AG04449 (cell line): ENCODE data around the gene EIF4G3.

ENCODE experiments used
- CTCF ChIA-PET: fragments of 350-600 bp; formaldehyde crosslinking; extraction: SDS; loops from one replicate; lab custom pipeline; 2021; ENCODE audit warnings: antibody characterized with exemption; lab: Yijun Ruan, JAX
- POLR2A ChIA-PET: fragments of 400-600, 350-600 bp; formaldehyde crosslinking; extraction: SDS; loops from one replicate; lab custom pipeline; 2020; ENCODE audit warnings: antibody characterized with exemption, inconsistent platforms; lab: Yijun Ruan, JAX
- DNase-seq: peaks from one replicate; pipeline ENCODE4 v3.0.0-alpha.2; 2010; ENCODE audit warnings: low read depth, low spot score
- H3K4me3 ChIP-seq: 2 replicates; pipeline ENCODE4 v1.5.1; 2011; ENCODE audit warnings: low read depth, mild to moderate bottlenecking, control low read depth, low read length
- TF ChIP-seq, protein P1 (sequence below): IDR thresholded peaks from one replicate; pipeline ENCODE4 v1.5.1; 2011; ENCODE audit warnings: mild to moderate bottlenecking, moderate library complexity, low read length, control low read depth, inconsistent platforms; ENCODE audit not compliant: insufficient read depth; ENCODE audit errors: missing control alignments

EIF4G3 gene

DNA sequence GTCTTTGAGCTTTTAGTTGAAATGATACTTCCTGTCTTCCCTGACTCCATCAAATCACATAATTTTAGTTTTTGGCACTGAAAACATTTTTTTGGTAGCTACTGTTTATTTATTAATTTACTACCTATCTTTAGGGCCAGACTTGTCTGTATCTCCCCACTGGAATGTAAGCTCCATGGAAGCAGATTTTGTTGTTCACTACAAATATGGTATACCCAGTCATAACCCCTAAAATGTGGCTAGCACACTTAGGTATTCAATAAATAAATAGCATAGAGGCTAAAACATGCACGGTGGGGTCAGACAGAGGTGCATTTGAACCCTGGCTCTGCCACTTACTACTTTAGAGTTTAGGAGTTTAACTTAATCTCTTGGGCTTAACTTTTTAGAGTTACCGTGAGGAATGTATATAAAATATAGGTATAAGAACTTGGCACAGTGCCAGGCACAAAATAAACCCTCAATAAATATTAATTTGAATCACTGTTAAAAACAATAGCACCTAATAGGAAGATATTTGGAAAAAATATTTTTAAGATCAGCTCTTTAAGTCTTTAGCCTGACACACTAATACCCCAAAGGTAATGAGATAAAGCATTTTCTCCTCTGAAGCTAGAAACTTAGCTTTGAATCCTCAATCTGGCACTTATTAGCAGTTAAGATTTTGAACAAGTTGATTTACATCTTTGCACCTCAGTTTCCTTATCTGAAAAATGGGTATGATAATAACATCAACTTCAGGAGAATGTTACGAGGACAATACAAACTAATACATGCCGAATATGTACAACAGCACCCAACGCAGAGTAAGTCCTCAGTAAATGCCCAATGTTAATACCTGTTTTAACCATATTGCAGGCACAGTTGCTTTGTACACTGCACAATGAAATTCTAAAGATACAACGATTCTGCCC is 330.0 kb downstream of the EIF4G3 start:
- CTCF ChIA-PET: interaction anchor here (1.0 to 1.2 kb wide), 2 partner anchors 9 to 348 kb away, joined by 3 to 6 read pairs; no protein-coding TSS in a partner anchor
- TF ChIP-seq, protein P1, sequence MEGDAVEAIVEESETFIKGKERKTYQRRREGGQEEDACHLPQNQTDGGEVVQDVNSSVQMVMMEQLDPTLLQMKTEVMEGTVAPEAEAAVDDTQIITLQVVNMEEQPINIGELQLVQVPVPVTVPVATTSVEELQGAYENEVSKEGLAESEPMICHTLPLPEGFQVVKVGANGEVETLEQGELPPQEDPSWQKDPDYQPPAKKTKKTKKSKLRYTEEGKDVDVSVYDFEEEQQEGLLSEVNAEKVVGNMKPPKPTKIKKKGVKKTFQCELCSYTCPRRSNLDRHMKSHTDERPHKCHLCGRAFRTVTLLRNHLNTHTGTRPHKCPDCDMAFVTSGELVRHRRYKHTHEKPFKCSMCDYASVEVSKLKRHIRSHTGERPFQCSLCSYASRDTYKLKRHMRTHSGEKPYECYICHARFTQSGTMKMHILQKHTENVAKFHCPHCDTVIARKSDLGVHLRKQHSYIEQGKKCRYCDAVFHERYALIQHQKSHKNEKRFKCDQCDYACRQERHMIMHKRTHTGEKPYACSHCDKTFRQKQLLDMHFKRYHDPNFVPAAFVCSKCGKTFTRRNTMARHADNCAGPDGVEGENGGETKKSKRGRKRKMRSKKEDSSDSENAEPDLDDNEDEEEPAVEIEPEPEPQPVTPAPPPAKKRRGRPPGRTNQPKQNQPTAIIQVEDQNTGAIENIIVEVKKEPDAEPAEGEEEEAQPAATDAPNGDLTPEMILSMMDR: no peak
- DNase-seq: no peak
- H3K4me3 ChIP-seq: no peak overlapping the region
- POLR2A ChIA-PET: no interaction called here

DNA sequence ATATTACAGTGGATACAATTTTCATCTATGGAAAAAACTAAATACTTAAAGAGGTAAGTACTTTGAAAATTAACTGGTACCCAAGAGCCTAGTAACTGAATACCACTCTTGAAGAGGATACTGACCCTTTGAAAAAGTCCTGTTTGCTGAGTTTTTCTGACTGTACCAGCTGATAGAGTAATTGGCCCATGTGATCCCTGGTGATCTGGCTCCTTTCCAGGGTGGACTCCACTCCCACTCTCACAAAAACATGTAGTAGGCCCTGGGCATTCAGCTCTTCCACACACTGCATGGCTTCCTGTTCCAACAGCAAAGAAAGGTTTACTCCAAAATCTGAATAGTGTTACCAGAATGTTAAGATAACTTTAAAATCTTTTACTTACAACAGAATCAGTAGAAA is 336.0 kb downstream of the EIF4G3 start:
- no peak overlapping the region for H3K4me3 ChIP-seq
- CTCF ChIA-PET: interaction anchor here (0.7 to 1.3 kb wide), 3 partner anchors 12 to 344 kb away, joined by 3 read pairs; no protein-coding TSS in a partner anchor
- TF ChIP-seq, protein P1: no peak
- no peak for DNase-seq
- POLR2A ChIA-PET: no interaction called here

DNA sequence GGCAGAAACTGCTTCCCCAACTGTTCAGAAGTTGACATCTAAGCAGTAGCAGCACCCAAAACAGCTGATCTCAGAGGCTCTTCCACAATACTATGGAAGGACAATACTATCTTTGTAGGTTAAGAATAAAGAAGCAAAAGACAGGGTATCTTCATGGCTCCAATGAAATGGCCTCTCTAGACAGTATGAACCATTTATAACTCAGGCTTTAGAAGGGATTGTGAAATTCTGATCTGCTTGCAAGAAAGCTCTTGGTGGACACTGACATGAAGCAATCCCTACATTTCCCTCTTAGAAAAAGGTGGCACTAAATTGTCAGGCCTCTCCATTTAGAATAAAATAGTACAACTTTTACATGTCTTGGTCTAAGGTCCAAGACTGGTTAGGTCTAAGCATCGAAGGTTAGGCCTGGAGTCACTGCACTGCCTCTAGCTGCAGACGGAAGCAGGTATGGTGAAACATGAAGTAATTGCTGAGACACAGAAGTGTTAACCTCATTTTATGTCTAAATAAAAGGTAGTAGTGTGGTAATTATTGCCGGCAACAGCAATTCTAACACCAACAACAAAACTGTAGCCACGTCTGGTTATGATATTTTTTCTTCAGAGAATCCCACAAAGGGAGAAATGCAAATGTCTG is 339.0 kb downstream of the EIF4G3 start:
- no peak for DNase-seq
- TF ChIP-seq, protein P1: no peak
- ChIA-PET CTCF (interaction anchor here (1.6 to 2.1 kb wide), 2 partner anchors 9 to 357 kb away, joined by 3 to 7 read pairs; no protein-coding TSS in a partner anchor), POLR2A (no interaction called here)
- no peak overlapping the region for H3K4me3 ChIP-seq

DNA sequence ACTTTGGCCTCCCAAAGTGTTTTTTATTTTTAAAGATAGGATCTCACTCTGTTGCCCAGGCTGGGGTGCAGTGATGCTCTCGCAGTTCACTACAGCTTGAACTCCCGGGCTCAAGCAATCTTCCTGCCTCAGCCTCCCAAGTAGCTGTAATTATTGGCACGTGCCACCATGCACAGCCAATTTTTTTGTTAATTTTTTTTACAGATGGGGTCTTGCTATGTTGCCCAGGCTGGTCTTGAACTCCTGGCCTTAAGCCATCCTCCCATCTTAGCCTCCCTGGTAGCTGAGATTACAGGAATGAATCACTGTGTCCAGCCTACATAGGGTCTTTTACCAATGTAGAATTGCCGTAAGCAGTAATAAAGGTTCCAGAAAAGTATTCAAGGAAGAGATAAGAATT is 340.5 kb downstream of the EIF4G3 start:
- TF ChIP-seq, protein P1: no peak
- no peak for DNase-seq
- no peak overlapping the region for H3K4me3 ChIP-seq
- CTCF ChIA-PET: interaction anchor here (2.1 kb wide), 1 partner anchor 359 kb away, joined by 7 read pairs; no protein-coding TSS in a partner anchor
- POLR2A ChIA-PET: no interaction called here

DNA sequence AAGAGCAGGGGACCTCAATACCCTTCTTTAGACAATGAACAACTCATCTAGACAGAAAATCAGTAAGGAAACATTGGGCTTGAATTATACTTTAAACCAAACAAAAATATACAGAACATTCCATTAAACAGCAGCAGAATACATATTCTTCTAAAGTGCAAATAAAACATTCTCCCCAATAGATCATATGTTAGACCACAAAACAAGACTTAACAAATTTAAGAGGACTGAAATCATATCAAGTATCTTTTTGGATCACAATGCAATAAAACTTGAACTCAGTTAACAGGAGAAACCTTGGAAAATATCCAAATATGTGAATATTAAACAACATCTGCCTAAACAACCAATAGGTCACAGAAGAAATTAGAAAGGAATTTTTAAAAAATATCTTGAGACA is 341.9 kb downstream of the EIF4G3 start:
- ChIA-PET CTCF (no interaction called here), POLR2A (no interaction called here)
- H3K4me3 ChIP-seq: no peak overlapping the region
- TF ChIP-seq, protein P1: no peak
- no peak for DNase-seq

DNA sequence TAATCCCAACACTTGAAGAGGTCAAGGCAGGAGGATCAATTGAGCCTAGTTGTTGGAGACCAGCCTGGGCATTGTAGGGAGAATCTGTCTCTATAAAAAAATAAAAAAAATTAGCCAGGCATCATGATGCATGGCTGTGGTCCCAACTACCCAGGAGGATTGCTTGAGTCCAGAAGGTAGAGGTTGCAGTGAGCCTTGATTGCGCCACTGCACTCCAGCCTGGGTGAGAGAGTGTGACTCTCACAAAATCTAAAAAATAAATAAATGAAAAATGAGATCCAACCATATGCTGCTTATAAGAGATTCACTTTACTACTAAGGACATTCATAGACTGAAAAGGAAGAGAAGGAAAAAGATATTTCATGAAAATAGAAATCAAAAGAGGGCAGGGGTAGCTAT is 342.5 kb downstream of the EIF4G3 start:
- CTCF ChIA-PET: no interaction called here
- POLR2A ChIA-PET: no interaction called here
- TF ChIP-seq, protein P1: no peak

More for the DNA sequence above, 342.5 kb downstream of the EIF4G3 start:
- DNase-seq: no peak
- no peak overlapping the region for H3K4me3 ChIP-seq
